Calu3 (cell line): ENCODE measurements around the gene OR8K1. TPM values are rescaled to one million over a fixed set of nuclear protein-coding genes. Genes with fewer than 3 reads are reported as not detected.

Source experiments
- BruUV-seq: library from RNA; stranded (reverse); fragments of 400-500 nt; replicated peaks from 2 replicates; lab custom pipeline; 2021; lab: Mats Ljungman, UMichigan
- CTCF ChIA-PET: fragments of 300-600 bp; sonication (Branson Sonifier 250); formaldehyde crosslinking; loops from one replicate; lab custom pipeline; 2022; ENCODE audit warnings: antibody characterized with exemption; lab: Charles Lee
- DNase-seq: peaks from one replicate; pipeline ENCODE4 v3.0.0; 2022
- H3K27ac Mint-ChIP-seq: one replicate; pipeline ENCODE4 v1.8.0; 2022; ENCODE audit warnings: mixed read lengths; ENCODE audit not compliant: unreplicated experiment
- H3K27me3 Mint-ChIP-seq: one replicate; pipeline ENCODE4 v1.8.0; 2022; ENCODE audit warnings: mixed read lengths; ENCODE audit not compliant: unreplicated experiment
- H3K36me3 Mint-ChIP-seq: one replicate; pipeline ENCODE4 v1.8.0; 2022; ENCODE audit warnings: mild to moderate bottlenecking, moderate library complexity, mixed read lengths; ENCODE audit not compliant: insufficient read depth, unreplicated experiment
- H3K4me1 Mint-ChIP-seq: one replicate; pipeline ENCODE4 v1.8.0; 2022; ENCODE audit warnings: mild to moderate bottlenecking, low read depth, mixed read lengths; ENCODE audit not compliant: unreplicated experiment
- H3K4me3 Mint-ChIP-seq: one replicate; pipeline ENCODE4 v1.8.0; 2022; ENCODE audit warnings: mild to moderate bottlenecking, low read depth, moderate library complexity, mixed read lengths; ENCODE audit not compliant: unreplicated experiment
- H3K9me3 Mint-ChIP-seq: one replicate; pipeline ENCODE4 v1.8.0; 2022; ENCODE audit warnings: low read depth, mixed read lengths; ENCODE audit not compliant: unreplicated experiment
- intact Hi-C: fragments of 100-400 bp; cut with micrococcal nuclease; formaldehyde crosslinking; loops from one replicate; pipeline ENCODE4 v1.10.0; 2022; ENCODE audit not compliant: unreplicated experiment
- total RNA-seq: library from RNA; stranded (reverse); gene quantifications from 2 replicates; pipeline ENCODE4 v1.2.3, GENCODE V29; 2022
- TF ChIP-seq, protein P1 (sequence below): fragments of 200-600 bp; IDR thresholded peaks from one replicate; pipeline ENCODE4 v1.8.0; 2022; ENCODE audit warnings: antibody characterized with exemption; ENCODE audit not compliant: unreplicated experiment

The OR8K1 gene
- total RNA-seq, 1 experiment from 2014 or later = not detected

DNA sequence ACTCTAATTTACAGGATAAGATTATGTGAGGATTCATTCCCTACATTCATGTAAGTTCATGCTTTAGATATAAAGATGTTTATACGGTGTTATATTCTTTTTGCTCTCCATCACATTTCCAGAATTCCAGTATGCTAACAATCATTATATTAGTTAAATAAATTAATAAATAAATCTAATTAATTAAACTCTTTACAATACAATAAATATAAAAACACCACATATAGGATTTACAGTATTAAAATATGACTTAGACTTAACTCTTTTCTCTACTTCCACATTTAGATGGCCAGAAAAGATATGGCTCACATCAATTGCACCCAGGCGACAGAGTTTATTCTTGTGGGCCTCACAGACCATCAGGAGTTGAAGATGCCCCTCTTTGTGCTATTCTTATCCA is 29.5 kb downstream of the OR8K1 start, which contains the start of gene OR8U1:
OR8U1 (plus strand) TSS at position 301 of the 400 bp plus-strand sequence; CDS start at position 301, 0 bp downstream.
- H3K36me3 Mint-ChIP-seq = no peaks in the 10 kb centered on the region
- peaks cover 20% of the 10 kb centered on the region for H3K9me3 Mint-ChIP-seq
- BruUV-seq = no TSS peak
- no peaks in the 10 kb centered on the region for H3K27me3 Mint-ChIP-seq
- no peaks in the 10 kb centered on the region for H3K4me1 Mint-ChIP-seq
- no peak within 1 kb of the TSS for H3K27ac Mint-ChIP-seq
- CTCF ChIA-PET = no interaction called here
- intact Hi-C loops = no loop called here
- H3K4me3 Mint-ChIP-seq = no peak within 1 kb of the TSS
- TF ChIP-seq, protein P1, sequence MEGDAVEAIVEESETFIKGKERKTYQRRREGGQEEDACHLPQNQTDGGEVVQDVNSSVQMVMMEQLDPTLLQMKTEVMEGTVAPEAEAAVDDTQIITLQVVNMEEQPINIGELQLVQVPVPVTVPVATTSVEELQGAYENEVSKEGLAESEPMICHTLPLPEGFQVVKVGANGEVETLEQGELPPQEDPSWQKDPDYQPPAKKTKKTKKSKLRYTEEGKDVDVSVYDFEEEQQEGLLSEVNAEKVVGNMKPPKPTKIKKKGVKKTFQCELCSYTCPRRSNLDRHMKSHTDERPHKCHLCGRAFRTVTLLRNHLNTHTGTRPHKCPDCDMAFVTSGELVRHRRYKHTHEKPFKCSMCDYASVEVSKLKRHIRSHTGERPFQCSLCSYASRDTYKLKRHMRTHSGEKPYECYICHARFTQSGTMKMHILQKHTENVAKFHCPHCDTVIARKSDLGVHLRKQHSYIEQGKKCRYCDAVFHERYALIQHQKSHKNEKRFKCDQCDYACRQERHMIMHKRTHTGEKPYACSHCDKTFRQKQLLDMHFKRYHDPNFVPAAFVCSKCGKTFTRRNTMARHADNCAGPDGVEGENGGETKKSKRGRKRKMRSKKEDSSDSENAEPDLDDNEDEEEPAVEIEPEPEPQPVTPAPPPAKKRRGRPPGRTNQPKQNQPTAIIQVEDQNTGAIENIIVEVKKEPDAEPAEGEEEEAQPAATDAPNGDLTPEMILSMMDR = no peak
- no peak for DNase-seq

DNA sequence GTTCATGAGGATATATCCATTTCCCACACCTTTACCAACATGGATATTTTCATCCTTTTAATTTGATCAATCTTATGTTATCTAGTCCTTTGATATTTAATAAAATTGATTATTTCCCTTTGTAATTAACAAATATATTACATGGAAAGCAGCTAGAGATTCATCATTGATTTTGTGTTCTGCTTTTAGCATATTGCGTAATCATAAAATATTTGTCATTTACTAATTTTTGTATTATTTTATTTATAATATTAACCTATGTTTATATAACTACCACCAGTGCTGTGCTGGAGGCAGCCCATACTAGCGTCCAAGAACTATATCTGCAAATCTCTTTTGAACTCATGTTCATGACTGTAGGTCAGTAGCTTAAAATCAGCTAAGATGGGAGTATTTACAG is 34.3 kb downstream of the OR8K1 start:
- Mint-ChIP-seq H3K27me3 (no peaks in the 10 kb centered on the region), H3K36me3 (no peaks in the 10 kb centered on the region), H3K4me3 (no peak overlapping the region), H3K4me1 (no peaks in the 10 kb centered on the region), H3K9me3 (peaks cover 22% of the 10 kb centered on the region), H3K27ac (no peak overlapping the region)
- BruUV-seq = no TSS peak
- intact Hi-C loops = no loop called here
- DNase-seq = no peak
- CTCF ChIA-PET = no interaction called here
- TF ChIP-seq, protein P1 = no peak

DNA sequence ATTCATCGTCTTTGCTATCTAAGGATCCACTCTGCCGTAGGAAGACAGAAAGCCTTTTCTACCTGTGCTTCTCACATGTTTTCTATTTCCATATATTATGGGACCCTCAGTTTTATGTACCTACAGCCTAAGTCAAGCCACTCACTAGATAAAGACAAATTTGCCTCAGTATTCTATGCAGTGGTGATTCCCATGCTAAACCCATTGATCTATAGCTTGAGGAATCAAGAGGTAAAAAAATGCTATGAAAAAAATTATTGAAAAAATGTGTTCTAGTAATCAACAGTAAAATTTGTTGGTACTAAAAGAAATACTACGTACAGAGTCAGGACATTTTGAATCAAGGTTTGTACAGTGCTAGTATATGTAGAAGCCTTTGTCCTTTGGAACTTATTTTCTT is 48.5 kb downstream of the OR8K1 start:
- H3K27me3 Mint-ChIP-seq = no peaks in the 10 kb centered on the region
- TF ChIP-seq, protein P1 = no peak
- no peak for DNase-seq
- H3K36me3 Mint-ChIP-seq = no peaks in the 10 kb centered on the region
- no peak overlapping the region for H3K27ac Mint-ChIP-seq
- peaks cover 10% of the 10 kb centered on the region for H3K9me3 Mint-ChIP-seq
- intact Hi-C loops = no loop called here
- BruUV-seq = no TSS peak
- CTCF ChIA-PET = no interaction called here
- H3K4me1 Mint-ChIP-seq = no peaks in the 10 kb centered on the region
- H3K4me3 Mint-ChIP-seq = no peak overlapping the region

DNA sequence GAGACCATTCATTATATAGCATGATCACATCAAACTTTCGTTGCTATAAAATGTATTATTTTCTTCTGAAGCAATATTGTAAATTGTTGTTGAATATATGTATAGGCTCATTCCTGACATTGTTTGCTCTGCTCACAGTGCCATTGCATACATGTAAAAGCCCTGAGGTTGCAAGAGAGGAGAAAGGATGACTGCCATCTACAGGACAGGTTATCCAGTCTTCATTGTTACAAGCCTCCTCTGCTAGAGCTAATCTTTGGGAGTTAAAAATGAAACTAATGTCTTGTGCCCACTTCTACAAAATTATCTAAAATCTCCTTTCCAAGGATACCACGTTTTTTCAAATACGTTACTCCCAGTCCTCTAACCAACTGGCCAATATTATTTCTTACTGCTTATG is 50.2 kb downstream of the OR8K1 start:
- Mint-ChIP-seq H3K4me3 (no peak overlapping the region), H3K36me3 (no peaks in the 10 kb centered on the region), H3K4me1 (no peaks in the 10 kb centered on the region), H3K9me3 (peaks cover 10% of the 10 kb centered on the region), H3K27me3 (no peaks in the 10 kb centered on the region), H3K27ac (no peak overlapping the region)
- intact Hi-C loops = no loop called here
- no peak for DNase-seq
- TF ChIP-seq, protein P1 = no peak
- BruUV-seq = no TSS peak
- CTCF ChIA-PET = no interaction called here

Other genes with a start within 250 kb of the OR8K1 start
- not detected in 2 replicates for gene OR8H2, start 242.4 kb upstream of the OR8K1 start, total RNA-seq
- gene OR8H3, start 223.7 kb upstream of the OR8K1 start, total RNA-seq = not detected in 2 replicates
- not detected in 2 replicates for gene OR8J3, start 205.8 kb upstream of the OR8K1 start, total RNA-seq
- not detected in 2 replicates for gene OR8K5, start 185.7 kb upstream of the OR8K1 start, total RNA-seq
- gene OR5J2, start 169.4 kb upstream of the OR8K1 start, total RNA-seq = not detected in 2 replicates
- gene OR5T2, start 111.8 kb upstream of the OR8K1 start, total RNA-seq = not detected in 2 replicates
- not detected in 2 replicates for gene OR5T3, start 93.8 kb upstream of the OR8K1 start, total RNA-seq
- not detected in 2 replicates for gene OR5T1, start 71.9 kb upstream of the OR8K1 start, total RNA-seq
- not detected in 2 replicates for gene OR8H1, start 53.8 kb upstream of the OR8K1 start, total RNA-seq
- not detected in 2 replicates for gene OR8K3, start 30.9 kb upstream of the OR8K1 start, total RNA-seq
- gene OR8J1, start 8.3 kb downstream of the OR8K1 start, total RNA-seq = not detected in 2 replicates
- gene OR8U1, start 29.6 kb downstream of the OR8K1 start, total RNA-seq = not detected in 2 replicates
- not detected in 2 replicates for gene OR5AL1, start 66.7 kb downstream of the OR8K1 start, total RNA-seq
- not detected in 2 replicates for gene OR5M3, start 127.3 kb downstream of the OR8K1 start, total RNA-seq
- gene OR5M8, start 145.3 kb downstream of the OR8K1 start, total RNA-seq = not detected in 2 replicates
- not detected in 2 replicates for gene OR5M11, start 197.2 kb downstream of the OR8K1 start, total RNA-seq
- not detected in 2 replicates for gene OR5M10, start 231.7 kb downstream of the OR8K1 start, total RNA-seq